Muscle of leg (tissue), 11 donors: ENCODE results near the gene SLX4IP. TPM values are rescaled to one million over a fixed set of nuclear protein-coding genes. Genes with fewer than 3 reads are reported as not detected.

Experiments
- DNase-seq: peaks from one replicate; pipeline ENCODE4 v3.0.0; 2013
- H3K27ac ChIP-seq: one replicate; pipeline ENCODE4 v1.5.1; 2013; ENCODE audit warnings: mild to moderate bottlenecking, low read length, control low read depth
- H3K27me3 ChIP-seq: one replicate; pipeline ENCODE4 v1.6.1; 2013; ENCODE audit warnings: low read length; ENCODE audit not compliant: control insufficient read depth, insufficient read depth
- H3K36me3 ChIP-seq: one replicate; pipeline ENCODE4 v1.6.1; 2013; ENCODE audit warnings: low read length; ENCODE audit not compliant: control insufficient read depth, insufficient read depth
- H3K4me1 ChIP-seq: one replicate; pipeline ENCODE4 v1.6.1; 2013; ENCODE audit warnings: low read length; ENCODE audit not compliant: control insufficient read depth, insufficient read depth
- H3K4me3 ChIP-seq: one replicate; pipeline ENCODE4 v1.5.1; 2013; ENCODE audit warnings: low read length, control low read depth
- H3K9me3 ChIP-seq: replicated peaks from 2 replicates; pipeline ENCODE4 v1.6.1; 2013; ENCODE audit warnings: low read depth, low read length; ENCODE audit not compliant: control insufficient read depth
- WGBS: methylation state at CpG from one replicate; pipeline ENCODE4 v1.1.5; 2013; ENCODE audit warnings: missing lambda C conversion rate; ENCODE audit not compliant: insufficient coverage; 5-methylcytosine and 5-hydroxymethylcytosine counted together
- polyA plus RNA-seq, 8 donors: library from polyadenylated mRNA; unstranded; fragments of 120-200 nt; gene quantifications; one replicate each; pipeline versions ENCODE4 v1.2.1 to v1.2.3, GENCODE V29; 2013; ENCODE audit warnings: inconsistent platforms in 1 of 8, low replicate concordance in 1 of 8; ENCODE audit not compliant: insufficient read length in 8 of 8, insufficient read depth in 1 of 8
- total RNA-seq: library from RNA; stranded (reverse); fragments of 120-200 nt; gene quantifications from one replicate; pipeline ENCODE4 v1.2.4, GENCODE V29; 2013

Gene SLX4IP
- total and polyA plus RNA-seq, 9 donors = 3.3 to 5.0 (median 4.4) TPM

DNA sequence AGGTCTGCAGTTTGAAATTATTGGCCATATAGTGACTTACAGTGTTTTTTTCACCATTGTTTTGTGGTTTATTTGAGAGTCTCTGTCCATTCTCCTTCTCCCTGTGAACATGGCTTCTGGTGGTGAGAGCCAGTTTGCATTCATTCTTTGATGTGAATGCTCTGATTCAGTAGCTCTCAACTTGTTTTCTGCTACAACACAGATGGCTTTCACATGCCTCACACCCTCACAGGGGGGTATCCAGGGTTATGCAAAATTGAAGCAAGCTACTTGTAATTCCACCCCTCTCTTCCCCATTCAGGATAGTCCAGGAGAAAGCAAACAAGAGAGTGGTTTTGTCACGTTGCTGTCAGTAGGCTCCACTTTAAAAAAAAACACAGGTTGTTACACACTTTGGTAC is 55.6 kb downstream of the SLX4IP start:
- no peak for DNase-seq
- no peak overlapping the region for H3K4me3 ChIP-seq
- no peaks in the 10 kb centered on the region for H3K4me1 ChIP-seq
- no peaks in the 10 kb centered on the region for H3K9me3 ChIP-seq
- no peak overlapping the region for H3K27ac ChIP-seq
- H3K27me3 ChIP-seq = no peaks in the 10 kb centered on the region
- no peaks in the 10 kb centered on the region for H3K36me3 ChIP-seq
- no CpG with 5 or more reads among the region's 1 CpG for WGBS

DNA sequence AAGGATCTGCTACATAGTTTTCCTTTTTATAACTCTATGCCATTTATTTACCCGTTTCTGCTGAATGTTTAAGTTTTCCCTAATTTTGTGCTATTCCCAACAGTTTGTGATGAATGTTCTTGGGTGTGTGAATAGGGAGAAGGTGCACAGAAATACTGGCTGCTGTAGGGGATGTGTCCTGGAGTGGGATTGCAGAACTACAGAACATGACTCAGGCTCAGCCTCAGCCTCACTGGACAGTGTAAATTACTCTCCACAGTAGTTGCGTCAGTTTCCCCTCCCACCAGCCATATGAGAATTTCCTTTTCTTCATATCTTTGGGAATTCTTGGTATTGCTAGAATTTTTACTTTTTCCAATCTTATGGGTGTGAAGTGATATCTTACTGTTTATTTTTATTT is 57.0 kb downstream of the SLX4IP start:
- no peaks in the 10 kb centered on the region for H3K4me1 ChIP-seq
- no CpG with 5 or more reads among the region's 2 CpGs for WGBS

DNA sequence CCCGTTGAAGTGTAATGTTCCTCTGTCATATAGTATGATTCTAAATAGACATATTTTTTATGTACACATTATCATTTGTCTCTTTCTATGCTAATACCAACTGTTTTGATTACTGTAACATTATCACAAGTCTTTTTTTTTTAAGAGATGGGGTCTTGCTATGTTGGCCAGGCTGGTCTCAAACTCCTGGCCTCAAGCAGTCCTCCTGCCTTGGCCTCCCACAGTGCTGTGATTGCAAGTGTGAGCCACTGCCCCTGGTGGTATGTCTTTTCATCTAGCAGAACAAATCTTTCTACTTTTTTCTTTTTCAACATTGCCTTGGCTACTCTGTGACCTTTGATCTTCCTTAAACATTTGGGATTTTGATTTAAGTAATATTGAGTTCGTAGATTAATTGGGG is 57.7 kb downstream of the SLX4IP start:
- no CpG with 5 or more reads among the region's 2 CpGs for WGBS
- Histone ChIP-seq H3K27ac (no peak overlapping the region), H3K9me3 (no peaks in the 10 kb centered on the region), H3K36me3 (no peaks in the 10 kb centered on the region), H3K4me1 (no peaks in the 10 kb centered on the region), H3K4me3 (no peak overlapping the region), H3K27me3 (no peaks in the 10 kb centered on the region)
- DNase-seq = no peak

More for the DNA sequence above, 57.0 kb downstream of the SLX4IP start:
- H3K27ac ChIP-seq = no peak overlapping the region
- H3K9me3 ChIP-seq = no peaks in the 10 kb centered on the region
- no peak overlapping the region for H3K4me3 ChIP-seq
- no peaks in the 10 kb centered on the region for H3K27me3 ChIP-seq
- no peaks in the 10 kb centered on the region for H3K36me3 ChIP-seq
- DNase-seq = peak; percentile 44

DNA sequence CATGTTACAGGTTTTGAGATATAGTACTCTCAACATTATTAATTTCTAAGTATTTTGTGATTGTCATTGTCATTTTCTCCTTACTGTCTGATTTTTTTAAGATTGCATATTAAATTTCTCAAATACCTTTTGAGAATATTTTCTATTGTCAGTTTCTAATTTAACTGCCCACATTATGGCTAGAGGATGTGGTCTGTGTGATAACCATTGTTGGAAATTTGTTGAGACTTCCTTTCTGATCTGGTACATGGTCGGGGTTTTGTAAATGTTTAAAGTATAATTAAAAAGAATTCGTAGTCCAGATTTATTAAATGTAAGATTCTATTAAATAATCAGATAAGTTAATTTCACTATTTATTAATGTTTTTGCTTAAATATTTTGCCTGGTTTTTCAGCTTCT is 60.1 kb downstream of the SLX4IP start:
- Histone ChIP-seq H3K4me3 (no peak overlapping the region), H3K9me3 (no peaks in the 10 kb centered on the region), H3K27me3 (no peaks in the 10 kb centered on the region), H3K4me1 (no peaks in the 10 kb centered on the region), H3K27ac (no peak overlapping the region), H3K36me3 (no peaks in the 10 kb centered on the region)
- DNase-seq = no peak
- no CpG with 5 or more reads among the region's 2 CpGs for WGBS

DNA sequence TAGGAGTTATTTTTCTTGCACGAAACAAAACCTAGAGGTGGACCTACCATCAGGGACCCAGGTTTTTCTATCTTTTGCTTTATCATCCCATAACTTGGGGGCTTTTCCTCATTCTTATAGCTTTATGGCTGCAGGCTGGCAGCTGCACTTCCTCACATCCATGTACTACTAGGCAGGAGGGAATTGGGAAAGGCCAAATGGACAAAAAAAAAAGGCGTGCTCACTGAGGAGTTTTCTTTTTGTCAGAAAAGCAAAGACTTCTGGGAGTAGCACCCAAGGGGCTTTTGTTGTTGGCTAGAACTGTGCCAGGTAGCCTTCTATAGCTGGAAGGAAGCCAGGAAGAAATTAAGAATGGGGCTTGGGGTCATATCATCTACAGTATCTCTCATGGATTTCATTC is 61.4 kb downstream of the SLX4IP start:
- H3K36me3 ChIP-seq = no peaks in the 10 kb centered on the region
- H3K27ac ChIP-seq = no peak overlapping the region
- no peaks in the 10 kb centered on the region for H3K4me1 ChIP-seq
- no peak overlapping the region for H3K4me3 ChIP-seq
- DNase-seq = no peak
- WGBS = no CpG with 5 or more reads among the region's 2 CpGs
- no peaks in the 10 kb centered on the region for H3K9me3 ChIP-seq
- no peaks in the 10 kb centered on the region for H3K27me3 ChIP-seq

DNA sequence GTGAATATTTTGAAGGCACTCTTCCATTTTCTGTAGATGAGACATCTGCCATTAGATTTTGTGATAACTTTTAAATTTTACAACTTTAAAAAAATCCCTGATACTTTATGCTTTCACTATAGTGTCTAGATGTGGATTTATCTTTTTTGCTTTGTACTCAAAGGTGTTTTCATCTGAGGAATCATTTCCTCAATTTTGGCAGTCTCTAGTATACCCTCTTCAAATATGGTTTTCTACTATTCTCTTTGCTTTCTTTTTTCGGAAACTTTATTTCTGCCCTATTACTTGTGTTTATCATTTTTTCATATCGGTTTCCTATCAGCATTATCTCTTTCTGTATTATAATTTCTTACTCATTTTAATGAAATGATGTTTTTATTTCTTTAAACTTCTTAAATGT is 62.2 kb downstream of the SLX4IP start:
- no peak for DNase-seq
- no CpG with 5 or more reads among the region's 2 CpGs for WGBS
- H3K27me3 ChIP-seq = no peaks in the 10 kb centered on the region
- no peak overlapping the region for H3K27ac ChIP-seq
- H3K4me3 ChIP-seq = no peak overlapping the region
- H3K4me1 ChIP-seq = no peaks in the 10 kb centered on the region
- no peaks in the 10 kb centered on the region for H3K36me3 ChIP-seq
- no peaks in the 10 kb centered on the region for H3K9me3 ChIP-seq

DNA sequence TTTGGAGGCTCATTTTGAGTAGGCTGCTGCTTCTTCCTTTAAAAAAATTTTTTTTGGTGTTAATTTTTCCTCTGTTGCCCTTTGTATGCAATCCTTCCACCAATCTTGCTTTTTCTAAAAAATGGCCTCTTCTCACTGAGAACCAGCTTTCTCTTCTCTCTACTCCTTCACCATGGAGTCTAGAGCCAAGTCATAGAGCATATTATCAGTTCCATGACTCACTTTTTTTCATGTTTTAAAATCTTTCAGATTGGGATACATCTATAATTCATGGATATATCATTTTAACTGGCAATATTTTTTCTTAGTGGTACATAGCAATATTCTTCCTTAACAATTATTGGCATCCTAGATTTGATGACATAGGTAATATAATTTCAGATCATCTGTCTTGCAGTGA is 62.7 kb downstream of the SLX4IP start:
- no peaks in the 10 kb centered on the region for H3K36me3 ChIP-seq
- no peaks in the 10 kb centered on the region for H3K4me1 ChIP-seq
- H3K9me3 ChIP-seq = no peaks in the 10 kb centered on the region
- no peaks in the 10 kb centered on the region for H3K27me3 ChIP-seq
- no peak overlapping the region for H3K27ac ChIP-seq
- no peak overlapping the region for H3K4me3 ChIP-seq
- DNase-seq = no peak

DNA sequence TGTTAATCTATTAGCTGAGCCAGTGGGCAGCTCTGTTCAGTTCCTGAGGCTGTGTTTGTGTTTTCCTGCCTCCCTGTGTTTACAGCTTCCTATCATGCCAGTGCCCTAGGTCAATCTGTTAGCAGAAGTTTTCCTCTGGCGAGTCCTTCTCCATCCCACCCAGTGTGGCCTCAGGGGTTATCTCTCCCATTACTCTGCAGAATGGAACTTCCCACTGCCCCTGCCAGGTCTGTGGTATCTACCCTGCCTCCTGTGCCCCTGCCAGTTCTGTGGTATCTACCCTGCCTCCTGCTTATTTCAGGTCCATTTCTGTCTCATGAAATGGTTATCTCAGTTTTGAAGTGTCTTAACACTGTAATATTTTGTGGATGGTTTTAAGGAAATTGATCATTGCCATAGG is 63.1 kb downstream of the SLX4IP start:
- 100% methylated on average over 1 of the region's 1 CpG for WGBS
- Histone ChIP-seq H3K4me1 (no peaks in the 10 kb centered on the region), H3K36me3 (no peaks in the 10 kb centered on the region), H3K4me3 (no peak overlapping the region), H3K9me3 (no peaks in the 10 kb centered on the region), H3K27me3 (no peaks in the 10 kb centered on the region), H3K27ac (no peak overlapping the region)
- no peak for DNase-seq

DNA sequence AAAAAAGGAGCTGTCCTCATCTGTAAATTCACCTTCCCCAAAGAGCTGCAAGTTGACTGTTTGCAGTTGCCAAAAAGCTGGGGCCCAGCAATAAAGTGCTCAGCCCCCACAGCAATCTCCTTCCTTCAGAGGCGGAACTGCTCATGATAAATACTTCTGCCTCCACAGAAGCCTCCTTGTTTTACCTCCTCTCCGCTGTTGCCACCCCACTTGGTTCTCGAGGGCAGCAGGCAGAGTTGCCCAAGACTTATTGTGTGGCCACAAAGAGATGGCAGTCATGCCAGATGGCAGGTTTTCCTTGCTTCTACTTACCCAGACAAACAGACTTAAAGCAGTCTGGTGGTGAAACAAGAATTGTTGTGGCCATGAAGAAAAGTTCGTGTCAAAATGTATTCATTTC is 66.3 kb downstream of the SLX4IP start:
- 28% methylated on average over 3 of the region's 4 CpGs for WGBS
- no peaks in the 10 kb centered on the region for H3K36me3 ChIP-seq
- peak overlapping the region; percentile 18 for H3K27ac ChIP-seq
- H3K9me3 ChIP-seq = no peaks in the 10 kb centered on the region
- peak; percentile 58 for DNase-seq
- peaks cover 12% of the 10 kb centered on the region for H3K4me1 ChIP-seq
- no peaks in the 10 kb centered on the region for H3K27me3 ChIP-seq
- no peak overlapping the region for H3K4me3 ChIP-seq

DNA sequence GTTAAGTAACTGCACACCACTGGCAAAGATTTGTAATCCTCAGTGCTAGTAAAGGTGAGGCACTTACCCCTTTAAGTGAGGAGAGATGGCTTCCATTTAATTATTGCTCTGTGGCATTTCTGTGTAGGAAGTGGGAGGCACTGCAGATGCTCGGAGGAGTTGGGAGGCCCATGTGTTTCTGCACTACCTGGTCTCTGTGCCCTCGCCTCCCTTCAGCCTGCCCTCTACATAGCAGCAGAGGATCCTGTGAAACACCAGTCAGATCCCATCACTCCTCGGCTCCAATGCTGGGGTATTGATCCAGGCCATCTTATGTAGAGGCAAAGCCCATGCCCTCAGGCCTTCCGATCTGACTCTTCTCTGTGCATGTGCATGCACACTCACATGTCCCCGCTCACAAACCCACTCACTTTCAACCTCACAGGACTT is 67.0 kb downstream of the SLX4IP start:
- 70% methylated on average over 4 of the region's 5 CpGs for WGBS

DNA sequence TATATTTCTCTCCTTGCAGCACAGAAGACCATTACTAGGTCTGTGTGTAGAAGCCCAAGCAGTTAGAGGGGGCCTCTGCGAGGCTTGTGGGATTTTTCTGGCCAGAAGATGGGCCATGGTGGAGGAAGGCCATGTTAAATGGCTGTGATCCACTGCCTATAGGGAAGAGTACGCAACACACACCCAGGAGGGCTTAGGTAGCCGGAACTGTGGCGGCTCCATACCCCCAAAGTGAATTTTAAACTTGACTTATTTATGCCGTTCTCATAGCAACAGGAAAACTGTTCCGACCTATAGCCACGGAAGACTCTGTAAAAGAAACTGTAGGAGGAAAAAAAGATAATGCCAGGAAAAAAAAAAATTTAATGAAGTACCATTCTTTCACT is 69.5 kb downstream of the SLX4IP start:
- H3K9me3 ChIP-seq = no peaks in the 10 kb centered on the region
- peaks cover 31% of the 10 kb centered on the region for H3K4me1 ChIP-seq
- no peaks in the 10 kb centered on the region for H3K36me3 ChIP-seq
- WGBS = 40% methylated on average over 1 of the region's 7 CpGs
- peak overlapping the region; percentile 83 for H3K27ac ChIP-seq
- H3K4me3 ChIP-seq = no peak overlapping the region
- H3K27me3 ChIP-seq = no peaks in the 10 kb centered on the region
- peak; percentile 86 for DNase-seq

More for the DNA sequence above, 67.0 kb downstream of the SLX4IP start:
- peaks cover 17% of the 10 kb centered on the region for H3K4me1 ChIP-seq
- H3K36me3 ChIP-seq = no peaks in the 10 kb centered on the region
- no peak overlapping the region for H3K27ac ChIP-seq
- H3K9me3 ChIP-seq = no peaks in the 10 kb centered on the region
- no peak overlapping the region for H3K4me3 ChIP-seq
- DNase-seq = no peak
- no peaks in the 10 kb centered on the region for H3K27me3 ChIP-seq
